Hepatocyte (in vitro differentiated cells): ENCODE measurements around the gene DRAM1. TPM values are rescaled to one million over a fixed set of nuclear protein-coding genes. Genes with fewer than 3 reads are reported as not detected.

ENCODE experiments used
- DNase-seq: peaks from one replicate; pipeline ENCODE4 v3.0.0-alpha.2; 2016; ENCODE audit warnings: low spot score
- H2AFZ ChIP-seq: fragments of 200-600 bp; sonication (generic); 2 replicates; pipeline ENCODE4 v1.6.0; 2016; ENCODE audit warnings: antibody characterized with exemption, mild to moderate bottlenecking
- H3K27ac ChIP-seq: fragments of 200-600 bp; sonication (generic); 2 replicates; pipeline ENCODE4 v1.5.1; 2016; ENCODE audit warnings: mild to moderate bottlenecking
- H3K27me3 ChIP-seq: fragments of 200-600 bp; sonication (generic); 2 replicates; pipeline ENCODE4 v1.6.1; 2016
- H3K36me3 ChIP-seq: fragments of 200-600 bp; sonication (generic); replicated peaks from 2 replicates; pipeline ENCODE4 v1.5.1; 2016; ENCODE audit warnings: low read depth; ENCODE audit not compliant: insufficient read depth
- H3K4me1 ChIP-seq: fragments of 200-600 bp; sonication (generic); 2 replicates; pipeline ENCODE4 v1.5.1; 2016; ENCODE audit warnings: mild to moderate bottlenecking, moderate library complexity; ENCODE audit not compliant: insufficient read depth
- H3K4me2 ChIP-seq: fragments of 200-600 bp; sonication (generic); 2 replicates; pipeline ENCODE4 v1.6.0; 2016
- H3K4me3 ChIP-seq: fragments of 200-600 bp; sonication (generic); 2 replicates; pipeline ENCODE4 v1.5.1; 2016; ENCODE audit warnings: mild to moderate bottlenecking
- H3K79me2 ChIP-seq: fragments of 200-600 bp; sonication (generic); 2 replicates; pipeline ENCODE4 v1.6.0; 2017; ENCODE audit warnings: mild to moderate bottlenecking
- H3K9me2 ChIP-seq: fragments of 200-600 bp; sonication (generic); replicated peaks from 2 replicates; pipeline ENCODE4 v1.6.0; 2017; ENCODE audit warnings: mild to moderate bottlenecking; ENCODE audit not compliant: insufficient read depth
- H3K9me3 ChIP-seq: fragments of 200-600 bp; sonication (generic); 2 replicates; pipeline ENCODE4 v1.5.1; 2016; ENCODE audit warnings: low read depth, mild to moderate bottlenecking
- H4K20me1 ChIP-seq: fragments of 200-600 bp; sonication (generic); 2 replicates; pipeline ENCODE4 v1.6.0; 2016; ENCODE audit warnings: mild to moderate bottlenecking; ENCODE audit not compliant: insufficient read depth, poor library complexity, severe bottlenecking
- CTCF ChIP-seq: fragments of 200-600 bp; sonication (generic); IDR thresholded peaks from 2 replicates; pipeline ENCODE4 v1.5.1; 2016; ENCODE audit warnings: antibody characterized with exemption, mild to moderate bottlenecking; ENCODE audit not compliant: poor library complexity
- EZH2 ChIP-seq: fragments of 200-600 bp; sonication (generic); IDR thresholded peaks from 2 replicates; pipeline ENCODE4 v1.6.1; 2016; ENCODE audit warnings: antibody characterized with exemption, mild to moderate bottlenecking, borderline replicate concordance
- EZH2phosphoT487 ChIP-seq: fragments of 200-600 bp; sonication (generic); IDR thresholded peaks from one replicate; pipeline ENCODE4 v1.6.1; 2018; ENCODE audit warnings: antibody characterized with exemption, mild to moderate bottlenecking, low read depth, moderate library complexity; ENCODE audit not compliant: unreplicated experiment, severe bottlenecking
- WGBS: methylation state at CpG from one replicate; pipeline ENCODE4 v1.1.6; 2016; ENCODE audit warnings: low lambda C conversion rate; ENCODE audit errors: missing lambda C conversion rate; 5-methylcytosine and 5-hydroxymethylcytosine counted together
- polyA plus RNA-seq: library from polyadenylated mRNA; unstranded; fragments of >200 nt; fragmentation: Nextera tagmentation; extraction: Ambion mirVana; gene quantifications from 2 replicates; pipeline ENCODE4 v1.2.1, GENCODE V29; 2016
- total RNA-seq: library from RNA; depleted of rRNA; stranded (reverse); fragments of >200 nt; gene quantifications from 2 replicates; pipeline ENCODE4 v1.2.3, GENCODE V29; 2014

Gene DRAM1
- total and polyA plus RNA-seq, 2 experiments from 2014 or later: 26.0 to 28.2 TPM

GRCh38 chr12:101839324-101840283 lies 37.8 kb upstream of the DRAM1 start:
- peak; percentile 77 for DNase-seq

GRCh38 chr12:101841069-101841468 lies 36.3 kb upstream of the DRAM1 start:
- TF ChIP-seq EZH2phosphoT487 (no peak), CTCF (no peak)
- no peaks in the 10 kb centered on the region for H3K27me3 ChIP-seq
- H3K4me3 ChIP-seq: no peak overlapping the region
- no peaks in the 10 kb centered on the region for H3K36me3 ChIP-seq
- no peaks in the 10 kb centered on the region for H3K9me3 ChIP-seq
- H3K27ac ChIP-seq: no peak overlapping the region
- H2AFZ ChIP-seq: no peak overlapping the region
- H3K9me2 ChIP-seq: no peaks in the 10 kb centered on the region
- H3K4me1 ChIP-seq: no peaks in the 10 kb centered on the region
- H3K4me2 ChIP-seq: no peak overlapping the region
- no peaks in the 10 kb centered on the region for H3K79me2 ChIP-seq
- no peaks in the 10 kb centered on the region for H4K20me1 ChIP-seq
- WGBS: 90% methylated on average over 4 of the region's 4 CpGs
- no peak for DNase-seq

More at GRCh38 chr12:101839324-101840283, 37.8 kb upstream of the DRAM1 start:
- Histone ChIP-seq H3K27me3 (no peaks in the 10 kb centered on the region), H3K27ac (no peak overlapping the region), H3K79me2 (no peaks in the 10 kb centered on the region), H3K4me2 (no peak overlapping the region), H3K4me3 (no peak overlapping the region), H3K4me1 (no peaks in the 10 kb centered on the region), H2AFZ (no peak overlapping the region), H4K20me1 (no peaks in the 10 kb centered on the region), H3K36me3 (no peaks in the 10 kb centered on the region), H3K9me3 (no peaks in the 10 kb centered on the region), H3K9me2 (no peaks in the 10 kb centered on the region)
- TF ChIP-seq CTCF: peak; percentile 85
- TF ChIP-seq EZH2: no peak
- TF ChIP-seq EZH2phosphoT487: no peak
- 49% methylated on average over 6 of the region's 6 CpGs for WGBS

- H3K36me3 ChIP-seq: no peaks in the 10 kb centered on the region
- H3K4me1 ChIP-seq: no peaks in the 10 kb centered on the region
- H3K79me2 ChIP-seq: no peaks in the 10 kb centered on the region
- H4K20me1 ChIP-seq: no peaks in the 10 kb centered on the region
- H2AFZ ChIP-seq: no peak overlapping the region
- 72% methylated on average over 5 of the region's 5 CpGs for WGBS
- no peaks in the 10 kb centered on the region for H3K27me3 ChIP-seq
- TF ChIP-seq CTCF (no peak), EZH2 (no peak), EZH2phosphoT487 (no peak)
- H3K4me2 ChIP-seq: no peak overlapping the region
- no peaks in the 10 kb centered on the region for H3K9me3 ChIP-seq
- DNase-seq: no peak
- no peak overlapping the region for H3K4me3 ChIP-seq
- H3K9me2 ChIP-seq: no peaks in the 10 kb centered on the region
- H3K27ac ChIP-seq: no peak overlapping the region
These were observed 32.2 kb upstream of the DRAM1 start for GRCh38 chr12:101845137-101845711.
